WTC11 (cell line): Measurements from ENCODE around the gene SKAP1.

Experiments used
- CREB1 ChIP-seq: sonication (generic); formaldehyde crosslinking; IDR thresholded peaks from 2 replicates; pipeline ENCODE4 v1.8.0; 2023; ENCODE audit warnings: mild to moderate bottlenecking, missing genetic modification reagents
- FOXK1 ChIP-seq: sonication (generic); formaldehyde crosslinking; IDR thresholded peaks from 2 replicates; pipeline ENCODE4 v1.8.0; 2022; ENCODE audit warnings: mild to moderate bottlenecking, moderate library complexity, missing genetic modification reagents
- HMGA2 ChIP-seq: fragments of 250-450 bp; sonication (Bioruptor Pico); IDR thresholded peaks from 2 replicates; pipeline ENCODE4 v1.4.0; 2021; ENCODE audit warnings: mild to moderate bottlenecking, moderate library complexity
- MAX ChIP-seq: sonication (generic); formaldehyde crosslinking; IDR thresholded peaks from 2 replicates; pipeline ENCODE4 v1.8.0; 2022; ENCODE audit warnings: mild to moderate bottlenecking, missing genetic modification reagents
- MXD4 ChIP-seq: fragments of 250-450 bp; sonication (Bioruptor Pico); IDR thresholded peaks from 2 replicates; pipeline ENCODE4 v1.8.0; 2021; ENCODE audit warnings: mild to moderate bottlenecking, moderate library complexity, borderline replicate concordance
- SMAD3 ChIP-seq: sonication (generic); formaldehyde crosslinking; IDR thresholded peaks from 2 replicates; pipeline ENCODE4 v1.8.0; 2022; ENCODE audit warnings: missing genetic modification reagents, mild to moderate bottlenecking, borderline replicate concordance
- TP53 ChIP-seq: sonication (generic); formaldehyde crosslinking; IDR thresholded peaks from 2 replicates; pipeline ENCODE4 v1.8.1; 2023; ENCODE audit warnings: mild to moderate bottlenecking, missing genetic modification reagents
- TF ChIP-seq, protein P1 (sequence below): fragments of 200-600 bp; IDR thresholded peaks from 2 replicates; pipeline ENCODE4 v1.8.0; 2022; ENCODE audit warnings: antibody characterized with exemption

- TF ChIP-seq, protein P1, sequence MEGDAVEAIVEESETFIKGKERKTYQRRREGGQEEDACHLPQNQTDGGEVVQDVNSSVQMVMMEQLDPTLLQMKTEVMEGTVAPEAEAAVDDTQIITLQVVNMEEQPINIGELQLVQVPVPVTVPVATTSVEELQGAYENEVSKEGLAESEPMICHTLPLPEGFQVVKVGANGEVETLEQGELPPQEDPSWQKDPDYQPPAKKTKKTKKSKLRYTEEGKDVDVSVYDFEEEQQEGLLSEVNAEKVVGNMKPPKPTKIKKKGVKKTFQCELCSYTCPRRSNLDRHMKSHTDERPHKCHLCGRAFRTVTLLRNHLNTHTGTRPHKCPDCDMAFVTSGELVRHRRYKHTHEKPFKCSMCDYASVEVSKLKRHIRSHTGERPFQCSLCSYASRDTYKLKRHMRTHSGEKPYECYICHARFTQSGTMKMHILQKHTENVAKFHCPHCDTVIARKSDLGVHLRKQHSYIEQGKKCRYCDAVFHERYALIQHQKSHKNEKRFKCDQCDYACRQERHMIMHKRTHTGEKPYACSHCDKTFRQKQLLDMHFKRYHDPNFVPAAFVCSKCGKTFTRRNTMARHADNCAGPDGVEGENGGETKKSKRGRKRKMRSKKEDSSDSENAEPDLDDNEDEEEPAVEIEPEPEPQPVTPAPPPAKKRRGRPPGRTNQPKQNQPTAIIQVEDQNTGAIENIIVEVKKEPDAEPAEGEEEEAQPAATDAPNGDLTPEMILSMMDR, result no peak
- TF ChIP-seq SMAD3 (CRISPR knock-in tag), result no peak
- TF ChIP-seq CREB1 (CRISPR knock-in tag), result no peak
- no peak for TF ChIP-seq TP53 (CRISPR knock-in tag)
- TF ChIP-seq HMGA2, result no peak
- TF ChIP-seq MXD4, result no peak
- no peak for TF ChIP-seq MAX (CRISPR knock-in tag)
- no peak for TF ChIP-seq FOXK1 (CRISPR knock-in tag)
Observed at GRCh38 chr17:48192321-48192731, 237.7 kb downstream of the SKAP1 start.
